Tibial nerve (tissue), 4 donors: Measurements from ENCODE around the gene SRSF3. TPM values are rescaled to one million over a fixed set of nuclear protein-coding genes. Genes with fewer than 3 reads are reported as not detected.
"Not testable (repeated sequence)": the region's sequence is repeated elsewhere in the genome, so short reads cannot be mapped to it uniquely, and the experiment has no call there.

Experiments used
- DNase-seq, 2 donors: peaks; one replicate each; pipeline ENCODE4 v3.0.0-alpha.2; 2019; ENCODE audit warnings: low spot score in 2 of 2
- H3K27ac ChIP-seq, 4 donors: fragments of 200-600 bp; sonication (generic) in 3 of 4; one replicate each; pipeline ENCODE4 v1.5.1; 2017 to 2019; ENCODE audit warnings: mild to moderate bottlenecking in 1 of 4
- H3K27me3 ChIP-seq, 2 donors: fragments of 200-600 bp; sonication (generic) in 1 of 2; one replicate each; pipeline versions ENCODE4 v1.5.1 to v1.6.0; 2017 to 2019
- H3K36me3 ChIP-seq, 3 donors: fragments of 200-600 bp; sonication (generic); one replicate each; pipeline ENCODE4 v1.5.1; 2018 to 2019
- H3K4me1 ChIP-seq, 4 donors: fragments of 200-600 bp; sonication (generic) in 3 of 4; one replicate each; pipeline ENCODE4 v1.5.1; 2017 to 2019
- H3K4me3 ChIP-seq, 4 donors: fragments of 200-600 bp; sonication (generic) in 3 of 4; one replicate each; pipeline ENCODE4 v1.5.1; 2017 to 2019; ENCODE audit warnings: mild to moderate bottlenecking in 1 of 4, moderate library complexity in 1 of 4
- H3K9me3 ChIP-seq, 4 donors: fragments of 200-600 bp; sonication (generic) in 3 of 4; one replicate each; pipeline ENCODE4 v1.5.1; 2017 to 2019
- EP300 ChIP-seq, 2 donors: sonication (generic); formaldehyde crosslinking; IDR thresholded peaks; one replicate each; pipeline ENCODE4 v1.6.1; 2017; ENCODE audit warnings: antibody characterized with exemption in 2 of 2, mild to moderate bottlenecking in 1 of 2
- POLR2A ChIP-seq, 2 donors: fragments of 450-650 bp; IDR thresholded peaks; one replicate each; pipeline ENCODE4 v1.6.1; 2017; ENCODE audit warnings: antibody characterized with exemption in 2 of 2, mild to moderate bottlenecking in 2 of 2, moderate library complexity in 2 of 2
- WGBS, 2 donors: methylation state at CpG; one replicate each; pipeline ENCODE4 v1.1.5; 2018; 5-methylcytosine and 5-hydroxymethylcytosine counted together
- small RNA-seq: library from RNA; depleted of rRNA; stranded (forward); fragments of <200 nt; gene quantifications from one replicate; pipeline ENCODE3, GENCODE V24; 2016
- total RNA-seq, 4 donors: library from RNA; depleted of rRNA; stranded (reverse); fragments of >200 nt; gene quantifications; one replicate each; pipeline ENCODE4 v1.1.0, GENCODE V29; 2016
- TF ChIP-seq, protein P1 (sequence below), 5 experiments: fragments of 200-600 bp in 3 of 5; fragments of 450-650 bp in 2 of 5; sonication (generic) in 3 of 5; IDR thresholded peaks; one replicate each; pipeline ENCODE4 v1.5.1; 2016 to 2019; ENCODE audit warnings: antibody characterized with exemption in 5 of 5, mild to moderate bottlenecking in 3 of 5, moderate library complexity in 2 of 5

Gene SRSF3
- total RNA-seq, 4 donors from 2014 or later = 185 to 260 (median 221) TPM

DNA sequence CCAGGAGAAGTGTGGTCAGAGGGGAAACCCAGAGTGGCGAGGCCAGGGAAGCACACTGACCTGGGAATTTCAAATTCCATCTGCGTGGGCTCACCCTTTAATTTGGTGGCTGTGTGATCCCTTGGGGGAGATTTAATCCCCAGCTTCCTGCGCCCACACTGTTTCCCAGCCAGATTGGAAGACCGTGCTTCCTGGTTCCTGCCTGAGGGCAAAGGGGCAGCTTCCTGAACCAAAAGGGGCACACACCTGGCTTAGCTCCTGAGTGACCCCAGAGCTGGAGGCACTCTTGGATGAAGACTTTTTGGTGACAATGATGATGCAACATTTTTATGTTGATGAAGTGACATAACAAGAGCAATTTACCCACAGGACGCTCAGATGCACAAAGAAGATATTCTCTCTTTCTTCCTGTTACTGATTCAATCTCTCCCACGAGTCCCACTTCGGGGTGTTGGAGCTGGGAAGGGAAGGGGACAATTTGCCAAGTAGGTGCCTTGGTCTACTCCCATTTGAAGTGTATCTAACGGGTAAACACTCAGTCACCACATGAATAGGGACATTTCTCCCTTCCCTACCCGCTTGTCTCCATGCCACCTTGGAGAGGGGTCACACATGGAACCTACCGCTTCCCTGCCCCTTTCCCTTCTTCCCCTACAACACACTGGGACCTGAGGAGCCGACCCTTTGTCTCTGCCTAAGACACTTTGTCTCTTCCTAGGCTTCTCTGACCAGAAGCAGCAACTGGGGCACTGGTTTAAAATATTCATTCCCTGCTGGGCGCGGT lies 55.7 kb downstream of the SRSF3 start:
- 55 to 56% methylated on average over 13 of the region's 13 CpGs for WGBS, 2 donors
- no peak overlapping the region for H3K27ac ChIP-seq
- no peaks in the 10 kb centered on the region for H3K9me3 ChIP-seq
- no peaks in the 10 kb centered on the region for H3K27me3 ChIP-seq
- no peaks in the 10 kb centered on the region for H3K36me3 ChIP-seq
- no peak overlapping the region for H3K4me3 ChIP-seq
- peaks cover 0 to 12% (median 0%) of the 10 kb centered on the region in 4 donors for H3K4me1 ChIP-seq
- TF ChIP-seq POLR2A (IDR thresholded peaks at IDR 0.05) (no peak), EP300 (IDR thresholded peaks at IDR 0.05) (no peak)
- TF ChIP-seq, protein P1, sequence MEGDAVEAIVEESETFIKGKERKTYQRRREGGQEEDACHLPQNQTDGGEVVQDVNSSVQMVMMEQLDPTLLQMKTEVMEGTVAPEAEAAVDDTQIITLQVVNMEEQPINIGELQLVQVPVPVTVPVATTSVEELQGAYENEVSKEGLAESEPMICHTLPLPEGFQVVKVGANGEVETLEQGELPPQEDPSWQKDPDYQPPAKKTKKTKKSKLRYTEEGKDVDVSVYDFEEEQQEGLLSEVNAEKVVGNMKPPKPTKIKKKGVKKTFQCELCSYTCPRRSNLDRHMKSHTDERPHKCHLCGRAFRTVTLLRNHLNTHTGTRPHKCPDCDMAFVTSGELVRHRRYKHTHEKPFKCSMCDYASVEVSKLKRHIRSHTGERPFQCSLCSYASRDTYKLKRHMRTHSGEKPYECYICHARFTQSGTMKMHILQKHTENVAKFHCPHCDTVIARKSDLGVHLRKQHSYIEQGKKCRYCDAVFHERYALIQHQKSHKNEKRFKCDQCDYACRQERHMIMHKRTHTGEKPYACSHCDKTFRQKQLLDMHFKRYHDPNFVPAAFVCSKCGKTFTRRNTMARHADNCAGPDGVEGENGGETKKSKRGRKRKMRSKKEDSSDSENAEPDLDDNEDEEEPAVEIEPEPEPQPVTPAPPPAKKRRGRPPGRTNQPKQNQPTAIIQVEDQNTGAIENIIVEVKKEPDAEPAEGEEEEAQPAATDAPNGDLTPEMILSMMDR (IDR thresholded peaks at IDR 0.05) = no peak
- DNase-seq = no peak

DNA sequence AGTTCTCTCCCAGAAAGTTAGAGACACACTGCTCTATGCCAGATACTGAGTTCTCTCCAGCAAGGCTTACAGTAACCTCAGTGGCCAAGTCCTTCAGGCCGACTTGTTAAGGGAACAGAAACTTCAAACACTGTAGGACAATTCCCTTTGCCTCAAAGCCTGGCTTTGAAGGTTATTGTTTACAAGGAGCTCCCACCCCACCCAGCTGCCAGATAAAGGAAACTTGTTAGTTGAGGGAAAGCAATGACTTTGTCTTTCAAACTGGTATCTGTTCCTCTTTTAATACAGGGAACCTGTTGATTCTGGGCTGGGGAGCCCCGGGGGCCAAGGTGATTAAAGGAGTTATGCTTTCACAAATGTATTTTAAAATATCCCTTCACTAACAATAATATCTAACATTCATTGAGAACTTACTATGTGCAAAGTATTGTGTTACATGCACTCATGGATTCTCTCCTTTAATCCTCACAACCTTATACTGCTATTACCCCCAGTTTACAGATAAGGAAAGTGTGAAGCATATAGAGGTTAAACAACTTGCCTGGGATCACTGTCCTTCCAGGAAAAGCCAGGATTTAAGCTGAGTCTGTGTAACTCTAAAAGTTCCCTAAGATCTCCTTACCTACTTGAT lies 56.8 kb downstream of the SRSF3 start:
- WGBS, 2 donors = 28 to 31% methylated on average over 2 of the region's 2 CpGs
- H3K27ac ChIP-seq = no peak overlapping the region
- peaks cover 0 to 12% (median 0%) of the 10 kb centered on the region in 4 donors for H3K4me1 ChIP-seq
- no peak overlapping the region for H3K4me3 ChIP-seq
- no peaks in the 10 kb centered on the region for H3K27me3 ChIP-seq
- no peaks in the 10 kb centered on the region for H3K36me3 ChIP-seq
- no peak for TF ChIP-seq POLR2A (IDR thresholded peaks at IDR 0.05)
- TF ChIP-seq, protein P1 (IDR thresholded peaks at IDR 0.05) = no peak
- peak in 1 of 2 donors; percentile 14 for TF ChIP-seq EP300 (IDR thresholded peaks at IDR 0.05)
- no peaks in the 10 kb centered on the region for H3K9me3 ChIP-seq
- DNase-seq = no peak

DNA sequence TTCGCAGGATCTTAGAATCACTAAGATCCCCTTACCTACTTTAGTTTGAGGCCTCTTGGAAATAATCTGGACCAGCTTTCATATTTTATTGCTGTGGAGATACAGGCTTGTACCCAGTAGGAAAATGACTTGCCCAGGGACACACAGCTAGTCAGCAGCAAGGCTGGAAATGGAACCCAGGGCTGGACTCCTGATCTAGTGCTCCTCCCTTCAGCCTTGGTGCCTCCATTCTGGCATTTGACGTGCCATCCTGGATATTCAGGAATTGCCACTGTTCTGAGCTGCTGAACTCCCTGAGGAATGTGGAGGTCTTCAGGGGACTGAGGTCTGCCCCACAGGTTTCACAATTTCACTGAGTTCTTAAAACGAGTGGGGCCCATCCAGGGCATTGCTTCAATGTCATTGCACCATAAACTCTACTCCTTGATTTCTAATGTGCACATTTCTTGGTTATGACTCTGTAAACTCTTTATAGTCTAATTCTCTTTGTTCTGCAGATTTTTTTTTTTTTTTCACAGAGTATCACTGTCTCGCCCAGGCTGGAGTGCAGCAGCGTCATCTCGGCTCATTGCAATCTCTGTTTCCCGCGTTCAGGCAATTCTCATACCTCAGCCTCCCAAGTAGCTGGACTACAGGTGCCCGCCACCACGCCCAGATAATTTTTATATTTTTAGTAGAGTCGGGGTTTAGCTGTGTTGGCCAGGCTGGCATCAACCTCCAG lies 57.7 kb downstream of the SRSF3 start:
- no peak overlapping the region for H3K27ac ChIP-seq
- H3K4me1 ChIP-seq = peaks cover 0 to 12% (median 0%) of the 10 kb centered on the region in 4 donors
- TF ChIP-seq, protein P1 (IDR thresholded peaks at IDR 0.05) = no peak
- TF ChIP-seq POLR2A (IDR thresholded peaks at IDR 0.05) (no peak), EP300 (IDR thresholded peaks at IDR 0.05) (no peak)
- 91 to 93% methylated on average over 11 of the region's 11 CpGs for WGBS, 2 donors
- DNase-seq = no peak
- H3K36me3 ChIP-seq = no peaks in the 10 kb centered on the region
- no peaks in the 10 kb centered on the region for H3K9me3 ChIP-seq
- no peak overlapping the region for H3K4me3 ChIP-seq
- no peaks in the 10 kb centered on the region for H3K27me3 ChIP-seq

DNA sequence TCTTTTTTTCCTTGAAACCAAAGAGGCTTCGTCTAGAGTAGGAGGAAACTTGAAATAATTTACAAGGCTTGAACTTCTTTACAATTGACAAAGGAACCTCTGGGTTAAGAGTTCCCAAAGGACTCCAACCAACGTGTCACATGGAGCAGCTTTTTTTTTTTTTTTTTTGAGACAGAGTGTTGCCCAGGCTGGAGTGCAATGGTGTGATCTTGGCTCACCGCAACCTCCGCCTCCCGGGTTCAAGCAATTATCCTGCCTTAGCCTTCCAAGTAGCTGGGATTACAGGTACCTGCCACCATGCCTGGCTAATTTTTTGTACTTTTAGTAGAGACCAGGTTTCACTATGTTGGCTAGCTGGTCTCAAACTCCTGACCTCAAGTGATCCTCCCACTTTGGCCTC lies 60.3 kb downstream of the SRSF3 start:
- H3K27me3 ChIP-seq, H3K36me3 ChIP-seq, H3K4me3 ChIP-seq, H3K27ac ChIP-seq, H3K9me3 ChIP-seq, DNase-seq: not testable (repeated sequence)
- WGBS, 2 donors = 69 to 74% methylated on average over 5 of the region's 5 CpGs
- peaks cover 0 to 15% (median 0%) of the 10 kb centered on the region in 4 donors for H3K4me1 ChIP-seq

Small RNAs within 50 kb of the gene (small RNA-seq; reads per million reads assigned to genes)
- gene MIR3925 (not detected), gene RNU1-88P (not detected)

Other genes with a start within 250 kb of the SRSF3 start
- 1 to 10 TPM in 3 of 4 donors, under 1 TPM in 1; 0.60 to 9.2 (median 2.9) TPM for gene ETV7, start 206.7 kb upstream of the SRSF3 start, total RNA-seq
- gene PXT1, start 151.5 kb upstream of the SRSF3 start, total RNA-seq = not detected
- gene KCTD20, start 151.4 kb upstream of the SRSF3 start, total RNA-seq = 10 to 100 TPM; 48.6 to 64.9 (median 51.8) TPM
- 10 to 100 TPM; 38.1 to 61.7 (median 49.1) TPM for gene STK38, start 46.9 kb upstream of the SRSF3 start, total RNA-seq
- 100 to 1,000 TPM; 112 to 142 (median 124) TPM for gene CDKN1A, start 84.4 kb downstream of the SRSF3 start, total RNA-seq
- 1 to 10 TPM in 1 of 4 donors, under 1 TPM in 3; 0.30 to 1.0 (median 0.63) TPM for gene RAB44, start 103.5 kb downstream of the SRSF3 start, total RNA-seq
- 1 to 10 TPM in 2 of 4 donors, under 1 TPM in 2; 0.39 to 3.0 (median 1.4) TPM for gene CPNE5, start 245.1 kb downstream of the SRSF3 start, total RNA-seq